Left hindlimb (tissue), 1 donor: ENCODE results near the gene NBEAL1.
"Not testable (repeated sequence)": the region's sequence is repeated elsewhere in the genome, so short reads cannot be mapped to it uniquely, and the experiment has no call there.

Experiments used
- DNase-seq: peaks from one replicate; pipeline ENCODE4 v3.0.0-alpha.2; 2018

Gene NBEAL1

GRCh38 chr2:203122317-203122986 is 107.8 kb downstream of the NBEAL1 start:
- no peak for DNase-seq

GRCh38 chr2:203126996-203127395 is 112.3 kb downstream of the NBEAL1 start:
- no peak for DNase-seq

GRCh38 chr2:203135105-203135504 is 120.4 kb downstream of the NBEAL1 start:
- no peak for DNase-seq

GRCh38 chr2:203143391-203143790 is 128.7 kb downstream of the NBEAL1 start:
- DNase-seq, result no peak

- no peak for DNase-seq
Measured at GRCh38 chr2:203149194-203149593, 134.5 kb downstream of the NBEAL1 start.

GRCh38 chr2:203155406-203155805 is 140.7 kb downstream of the NBEAL1 start:
- DNase-seq, result no peak

GRCh38 chr2:203162722-203163121 is 148.0 kb downstream of the NBEAL1 start:
- not testable (repeated sequence) for DNase-seq

GRCh38 chr2:203164311-203164935 is 149.7 kb downstream of the NBEAL1 start:
- DNase-seq, result no peak

GRCh38 chr2:203167751-203168150 is 153.1 kb downstream of the NBEAL1 start:
- DNase-seq, result no peak

- no peak for DNase-seq
Measured at GRCh38 chr2:203170502-203170901, 155.8 kb downstream of the NBEAL1 start.

- DNase-seq, result no peak
Measured at GRCh38 chr2:203175371-203175770, 160.7 kb downstream of the NBEAL1 start.

GRCh38 chr2:203177361-203177760 is 162.7 kb downstream of the NBEAL1 start:
- DNase-seq, result no peak

GRCh38 chr2:203185864-203186263 is 171.2 kb downstream of the NBEAL1 start:
- DNase-seq, result no peak

GRCh38 chr2:203190547-203190946 is 175.9 kb downstream of the NBEAL1 start:
- DNase-seq, result not testable (repeated sequence)

GRCh38 chr2:203191026-203191425 is 176.4 kb downstream of the NBEAL1 start:
- not testable (repeated sequence) for DNase-seq

- DNase-seq, result no peak
Measured at GRCh38 chr2:203191961-203192360, 177.3 kb downstream of the NBEAL1 start.

GRCh38 chr2:203195331-203196036 is 180.8 kb downstream of the NBEAL1 start:
- DNase-seq, result no peak

- no peak for DNase-seq
Measured at GRCh38 chr2:203200866-203201265, 186.2 kb downstream of the NBEAL1 start.

GRCh38 chr2:203201426-203201825 is 186.8 kb downstream of the NBEAL1 start:
- DNase-seq, result no peak

GRCh38 chr2:203209538-203209937 is 194.9 kb downstream of the NBEAL1 start:
- DNase-seq, result no peak

GRCh38 chr2:203225423-203226039 is 210.9 kb downstream of the NBEAL1 start:
- DNase-seq, result no peak

GRCh38 chr2:203229674-203230073 is 215.0 kb downstream of the NBEAL1 start:
- not testable (repeated sequence) for DNase-seq
